RWPE1 (cell line): ENCODE data around the gene MAML3.

ENCODE experiments used
- CTCF ChIA-PET: fragments of 350-600 bp; sonication (Branson Sonifier 250); formaldehyde crosslinking; extraction: SDS; loops from one replicate; lab custom pipeline; 2021; lab: Yijun Ruan, JAX
- POLR2A ChIA-PET: fragments of 400-600 bp; formaldehyde crosslinking; extraction: SDS; loops from one replicate; lab custom pipeline; 2020; ENCODE audit warnings: antibody characterized with exemption; ENCODE audit not compliant: low non-redundant PET; lab: Yijun Ruan, JAX
- DNase-seq: peaks from one replicate; pipeline ENCODE4 v3.0.0; 2012; ENCODE audit warnings: low spot score
- H3K27ac ChIP-seq: fragments of 450-650 bp; 2 replicates; pipeline ENCODE4 v1.5.1; 2017
- TF ChIP-seq, protein P1 (sequence below): fragments of 450-650 bp; conservative IDR thresholded peaks from 2 replicates; pipeline ENCODE4 v1.5.1; 2017; ENCODE audit warnings: low read depth, mild to moderate bottlenecking

The MAML3 gene

DNA sequence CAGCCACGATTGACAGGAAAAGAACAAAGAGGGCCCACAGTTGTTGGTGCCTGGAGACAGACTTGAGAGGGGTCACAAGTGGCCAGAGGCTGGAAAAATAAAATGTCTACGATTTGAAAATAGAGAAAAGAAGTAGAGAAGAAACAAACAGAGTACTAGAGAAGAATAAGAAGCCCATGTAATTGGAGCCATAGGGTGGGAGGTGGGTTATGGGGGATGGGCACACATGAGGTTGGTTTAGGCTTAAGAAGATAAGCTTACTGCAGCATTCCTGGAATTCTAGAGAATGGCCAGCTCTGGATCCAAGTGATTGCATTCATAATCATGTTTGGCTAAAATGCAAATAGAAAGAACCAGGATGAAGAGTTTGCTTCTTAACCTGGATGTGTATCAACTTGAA, 210.7 kb downstream of the MAML3 start:
- POLR2A ChIA-PET = no interaction called here
- TF ChIP-seq, protein P1, sequence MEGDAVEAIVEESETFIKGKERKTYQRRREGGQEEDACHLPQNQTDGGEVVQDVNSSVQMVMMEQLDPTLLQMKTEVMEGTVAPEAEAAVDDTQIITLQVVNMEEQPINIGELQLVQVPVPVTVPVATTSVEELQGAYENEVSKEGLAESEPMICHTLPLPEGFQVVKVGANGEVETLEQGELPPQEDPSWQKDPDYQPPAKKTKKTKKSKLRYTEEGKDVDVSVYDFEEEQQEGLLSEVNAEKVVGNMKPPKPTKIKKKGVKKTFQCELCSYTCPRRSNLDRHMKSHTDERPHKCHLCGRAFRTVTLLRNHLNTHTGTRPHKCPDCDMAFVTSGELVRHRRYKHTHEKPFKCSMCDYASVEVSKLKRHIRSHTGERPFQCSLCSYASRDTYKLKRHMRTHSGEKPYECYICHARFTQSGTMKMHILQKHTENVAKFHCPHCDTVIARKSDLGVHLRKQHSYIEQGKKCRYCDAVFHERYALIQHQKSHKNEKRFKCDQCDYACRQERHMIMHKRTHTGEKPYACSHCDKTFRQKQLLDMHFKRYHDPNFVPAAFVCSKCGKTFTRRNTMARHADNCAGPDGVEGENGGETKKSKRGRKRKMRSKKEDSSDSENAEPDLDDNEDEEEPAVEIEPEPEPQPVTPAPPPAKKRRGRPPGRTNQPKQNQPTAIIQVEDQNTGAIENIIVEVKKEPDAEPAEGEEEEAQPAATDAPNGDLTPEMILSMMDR = no peak
- H3K27ac ChIP-seq = no peak overlapping the region
- CTCF ChIA-PET = interaction anchor here (0.6 kb wide), 1 partner anchor 178 kb away, joined by 3 read pairs; no protein-coding TSS in a partner anchor
- DNase-seq = no peak

DNA sequence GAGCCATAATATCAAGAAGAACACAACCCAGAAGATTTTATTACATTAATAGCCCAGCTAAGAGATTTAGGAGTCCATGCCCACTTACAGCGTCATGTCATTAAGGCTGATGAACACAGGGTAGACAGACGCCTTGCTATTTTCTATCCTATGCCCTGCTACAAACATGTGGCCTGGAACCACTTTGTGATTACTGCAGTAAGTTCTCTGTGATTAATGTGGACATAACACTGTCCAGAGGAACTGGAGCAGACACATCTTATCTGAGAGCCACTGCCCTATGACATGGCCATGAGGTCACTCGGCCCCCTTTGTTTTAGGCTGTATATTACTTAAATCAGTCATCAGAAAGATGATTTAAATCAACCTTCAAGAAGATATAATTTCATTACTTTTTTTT, 211.7 kb downstream of the MAML3 start:
- CTCF ChIA-PET = no interaction called here
- no peak for DNase-seq
- no peak overlapping the region for H3K27ac ChIP-seq
- TF ChIP-seq, protein P1 = no peak
- POLR2A ChIA-PET = no interaction called here

DNA sequence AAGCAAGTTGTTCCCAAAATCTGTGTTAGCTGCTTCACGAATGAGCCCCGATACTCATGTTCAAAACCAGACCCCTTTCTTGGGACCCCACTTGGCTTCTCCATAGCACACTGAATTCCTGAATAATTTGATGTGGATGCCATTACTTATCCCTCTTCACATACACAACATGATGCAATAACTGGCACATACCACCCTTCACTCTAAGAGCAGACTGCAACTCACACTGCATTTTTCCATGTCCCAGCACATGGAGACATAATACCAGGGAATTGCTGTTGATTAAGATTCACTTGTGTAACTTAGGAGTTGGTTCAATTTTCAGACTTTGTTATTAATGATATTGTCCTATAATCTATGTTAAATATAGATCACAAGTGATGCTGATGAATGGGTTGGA, 213.4 kb downstream of the MAML3 start:
- POLR2A ChIA-PET = no interaction called here
- CTCF ChIA-PET = no interaction called here
- H3K27ac ChIP-seq = no peak overlapping the region
- TF ChIP-seq, protein P1 = no peak
- DNase-seq = no peak

DNA sequence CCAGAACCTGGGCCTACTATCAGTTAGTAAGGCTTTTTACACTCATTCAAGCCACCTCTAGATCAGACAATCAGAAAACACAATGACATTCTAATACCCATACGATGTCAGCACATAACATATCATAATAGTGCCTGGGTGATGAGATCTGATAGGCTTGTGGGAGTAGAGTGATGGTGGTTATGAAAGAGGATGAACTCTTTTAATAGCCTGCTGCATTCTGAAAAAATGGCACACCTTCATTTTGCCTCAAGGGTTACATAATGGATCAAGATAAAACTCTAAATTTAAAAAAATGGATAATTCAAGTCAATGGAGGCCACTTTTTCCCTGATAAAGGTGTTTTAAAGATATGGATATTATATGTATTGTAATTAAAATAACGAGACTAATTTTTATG, 215.6 kb downstream of the MAML3 start:
- no peak for DNase-seq
- TF ChIP-seq, protein P1 = no peak
- ChIA-PET CTCF (no interaction called here), POLR2A (no interaction called here)
- H3K27ac ChIP-seq = no peak overlapping the region

DNA sequence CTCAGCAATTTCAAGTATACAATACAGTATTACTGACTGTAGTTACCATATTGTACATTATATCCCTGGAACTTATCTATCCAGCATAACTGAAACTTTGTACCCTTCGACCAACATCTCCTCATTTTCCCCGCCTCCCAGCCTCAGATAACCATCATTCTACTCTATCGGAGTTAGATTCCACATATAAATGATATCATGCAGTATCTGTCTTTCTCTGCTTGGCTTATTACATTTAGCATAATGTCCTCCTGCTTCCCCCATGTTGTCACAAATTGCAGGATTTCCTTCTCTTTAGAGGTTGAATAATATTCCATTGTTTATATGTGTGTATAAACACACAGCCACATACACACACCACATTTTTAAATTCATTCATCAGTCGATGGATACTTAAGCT, 218.1 kb downstream of the MAML3 start:
- H3K27ac ChIP-seq = no peak overlapping the region
- DNase-seq = no peak
- POLR2A ChIA-PET = no interaction called here
- CTCF ChIA-PET = no interaction called here
- TF ChIP-seq, protein P1 = no peak

DNA sequence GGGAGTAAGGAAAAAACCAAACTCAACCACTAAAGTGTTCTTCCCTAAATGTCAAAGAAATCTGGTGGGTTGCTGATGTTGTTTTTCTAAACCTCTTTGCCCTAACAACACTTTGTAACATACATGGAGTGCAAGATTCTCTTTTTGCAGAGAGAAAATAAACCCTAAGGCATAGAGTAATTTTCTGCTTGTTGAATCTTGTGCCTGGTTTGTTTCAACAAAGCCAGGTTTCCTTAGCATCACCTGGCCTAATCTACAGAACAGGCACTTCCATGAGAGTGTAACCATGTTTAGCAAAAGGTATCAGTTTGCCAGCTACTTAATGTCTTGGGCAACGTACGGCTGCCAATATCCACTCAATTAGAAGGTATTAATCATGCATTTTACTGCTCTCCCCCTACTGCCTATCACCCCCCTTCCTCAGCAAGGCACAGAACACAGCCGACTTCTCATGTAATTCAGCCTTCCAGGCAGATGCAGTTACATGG, 219.2 kb downstream of the MAML3 start:
- H3K27ac ChIP-seq = no peak overlapping the region
- TF ChIP-seq, protein P1 = no peak
- DNase-seq = no peak
- POLR2A ChIA-PET = no interaction called here
- CTCF ChIA-PET = no interaction called here
